GM19035 (cell line): ENCODE results near the gene ENAH.
"Not testable (repeated sequence)": the region's sequence is repeated elsewhere in the genome, so short reads cannot be mapped to it uniquely, and the experiment has no call there.

Experiments
- ATAC-seq: cut with Tn5 transposase; IDR thresholded peaks from one replicate; pipeline ENCODE4 v1.9.1; 2021; ENCODE audit not compliant: unreplicated experiment

ENAH gene

DNA sequence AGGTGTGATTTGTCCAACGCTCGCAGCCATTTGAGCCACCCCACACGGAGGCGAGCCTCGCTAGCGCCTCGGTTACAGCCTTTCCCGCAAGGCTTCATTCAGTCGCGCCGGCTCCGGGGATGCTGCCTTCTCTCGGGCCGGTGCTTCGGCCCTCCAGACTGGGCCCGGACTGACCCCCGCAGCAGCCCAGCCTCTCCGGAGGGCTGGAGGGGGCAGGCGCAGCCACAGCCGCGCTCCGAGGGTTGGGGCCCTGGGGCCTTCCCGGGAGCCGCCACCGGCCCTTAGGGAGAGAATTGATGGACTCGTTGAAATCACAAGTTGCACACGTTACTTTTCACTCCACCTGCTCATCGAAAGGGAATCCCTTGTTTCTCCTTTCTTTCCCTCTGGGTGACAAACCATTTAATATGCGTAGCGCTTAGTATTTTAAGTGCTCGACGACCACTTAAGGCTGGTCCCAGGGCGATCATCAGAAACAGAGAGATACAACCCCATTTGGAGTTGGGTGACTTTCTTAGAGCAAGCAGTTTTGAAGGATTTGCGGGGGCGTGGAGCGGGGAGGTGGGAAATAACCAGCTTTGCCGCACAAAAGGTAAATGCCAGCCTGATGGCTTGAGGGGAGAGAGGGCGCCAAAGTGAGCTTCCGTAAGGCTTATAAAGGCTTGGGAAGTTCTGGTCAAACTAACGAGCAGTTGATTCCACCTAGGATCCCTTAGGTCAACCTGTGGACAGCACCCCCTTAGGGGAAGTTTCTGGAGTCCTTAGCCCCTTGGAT lies 24.6 kb upstream of the ENAH start:
- ATAC-seq, result no peak

- no peak for ATAC-seq
Observed at GRCh38 chr1:225674381-225674780, 21.5 kb upstream of the ENAH start.

- no peak for ATAC-seq
Observed at GRCh38 chr1:225670806-225671733, 18.1 kb upstream of the ENAH start.

- ATAC-seq, result no peak
Observed at GRCh38 chr1:225670356-225670755, 17.4 kb upstream of the ENAH start.

DNA sequence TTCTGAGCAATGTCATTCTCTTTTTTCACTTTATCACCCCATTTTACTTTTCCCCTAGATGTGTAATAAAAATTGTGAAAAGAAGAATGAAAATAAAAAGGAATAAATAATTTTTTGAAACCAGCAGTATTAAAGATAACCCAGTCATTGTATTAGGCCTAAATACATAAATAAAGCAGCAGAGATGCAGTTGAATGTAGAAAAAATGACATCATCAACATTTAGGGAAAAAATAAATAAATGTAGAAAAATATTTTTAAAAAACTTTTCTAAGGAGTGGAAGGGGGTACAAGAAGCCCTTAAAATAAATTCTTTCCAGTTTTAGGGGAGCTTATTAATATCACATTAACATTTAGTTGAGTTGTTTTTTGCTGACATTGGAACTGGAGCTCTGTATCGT lies 15.3 kb upstream of the ENAH start:
- no peak for ATAC-seq

GRCh38 chr1:225667362-225667761 lies 14.4 kb upstream of the ENAH start:
- ATAC-seq, result no peak

DNA sequence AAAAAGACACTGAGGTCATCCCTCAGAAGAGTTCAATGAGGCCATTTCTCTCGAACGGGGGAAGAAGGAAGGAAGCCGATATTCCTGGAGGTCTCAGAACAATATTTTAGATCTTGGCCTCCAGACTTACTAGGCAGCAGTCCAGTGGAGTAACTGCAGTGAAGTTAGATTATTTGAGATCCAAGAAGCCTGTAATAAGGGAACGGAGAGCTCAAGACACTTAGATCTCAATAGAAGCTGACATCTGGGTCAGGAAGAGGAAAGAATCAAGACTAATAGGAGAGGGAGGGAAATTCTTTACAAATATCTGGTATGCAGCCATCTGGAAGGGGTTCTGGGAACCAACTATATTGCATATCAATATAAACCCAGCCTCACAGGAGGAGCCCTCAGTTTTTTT lies 13.6 kb upstream of the ENAH start:
- no peak for ATAC-seq

DNA sequence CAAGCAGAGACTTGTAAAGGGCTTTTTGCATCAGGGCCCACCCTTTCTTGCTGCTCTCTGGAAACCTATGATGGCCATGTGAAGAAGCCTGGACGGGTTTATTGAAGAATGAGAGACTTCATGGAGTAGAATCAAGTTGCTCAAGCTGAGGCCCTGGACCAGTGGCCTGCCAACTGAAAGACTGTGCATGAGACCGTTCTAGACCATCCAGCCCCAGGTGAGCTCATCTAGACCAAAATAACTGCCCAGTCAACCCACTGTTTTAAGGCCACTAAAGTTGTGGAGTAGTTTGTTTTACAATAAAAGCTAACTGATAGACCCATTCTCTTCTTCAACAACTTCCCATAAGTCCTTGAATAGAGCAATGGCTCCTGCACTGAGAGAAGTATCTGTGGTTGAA lies 11.8 kb upstream of the ENAH start:
- ATAC-seq, result no peak

- no peak for ATAC-seq
Observed at GRCh38 chr1:225662155-225662554, 9.2 kb upstream of the ENAH start.

GRCh38 chr1:225660544-225660946 lies 7.6 kb upstream of the ENAH start:
- ATAC-seq, result no peak

DNA sequence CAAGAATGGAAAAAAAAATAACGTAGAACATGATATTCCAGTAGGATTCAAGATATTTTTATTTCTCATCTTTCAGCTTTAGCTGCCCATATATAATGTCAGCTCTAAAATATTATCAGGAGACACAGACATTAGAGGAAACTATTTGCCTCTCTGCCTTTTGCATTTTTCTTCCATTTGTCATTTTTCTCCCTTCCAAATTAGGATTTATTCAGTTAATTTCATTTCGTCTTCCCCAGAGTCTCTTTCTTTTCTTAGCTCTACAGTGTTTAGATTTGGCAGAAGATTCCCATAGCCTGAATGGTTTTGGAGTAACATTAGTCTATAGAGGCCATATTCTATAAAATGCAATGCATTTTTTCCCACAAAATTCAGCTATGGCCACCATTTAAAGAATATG lies 5.1 kb upstream of the ENAH start:
- ATAC-seq, result no peak

- ATAC-seq, result no peak
Observed at GRCh38 chr1:225657462-225657989, 4.6 kb upstream of the ENAH start.

GRCh38 chr1:225656259-225656655 lies 3.3 kb upstream of the ENAH start:
- not testable (repeated sequence) for ATAC-seq

GRCh38 chr1:225655509-225656258 lies 2.8 kb upstream of the ENAH start:
- ATAC-seq, result no peak

DNA sequence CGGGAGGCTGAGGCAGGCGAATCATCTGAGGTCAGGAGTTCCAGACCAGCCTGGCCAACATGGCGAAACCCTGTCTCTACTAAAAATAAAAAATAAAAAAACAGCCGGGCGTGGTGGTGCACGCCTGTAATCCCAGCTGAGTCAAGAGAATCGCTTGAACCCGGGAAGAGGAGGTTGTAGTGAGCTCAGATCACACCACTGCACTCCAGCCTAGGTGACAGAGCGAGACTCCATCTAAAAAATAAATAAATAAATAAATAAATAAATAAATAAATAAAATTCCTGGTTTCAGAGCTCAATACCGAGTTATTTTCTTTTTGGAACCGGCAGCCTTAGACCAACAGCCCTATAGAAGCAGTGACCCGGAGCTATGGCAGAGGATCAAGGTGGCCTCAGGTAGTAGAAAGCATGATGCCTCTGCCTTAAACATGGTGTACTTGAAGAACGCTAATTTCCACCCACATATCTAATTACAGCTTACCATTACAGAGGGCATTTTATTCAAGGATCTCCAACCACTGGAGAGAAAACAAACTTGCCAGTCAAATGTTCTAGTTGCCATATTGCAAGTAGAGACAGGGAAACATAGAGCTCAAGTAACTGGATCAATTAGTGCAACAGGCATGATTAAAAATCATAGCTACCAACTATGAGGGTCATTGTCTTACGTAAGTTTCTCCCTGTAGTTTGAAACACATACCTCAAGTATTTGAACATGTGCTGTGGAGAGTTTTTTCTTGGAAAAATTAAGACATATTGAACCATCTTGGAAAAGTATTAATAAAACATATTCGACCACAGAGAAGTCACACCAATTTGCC lies 2.0 kb upstream of the ENAH start:
- ATAC-seq, result no peak

GRCh38 chr1:225654277-225654597 lies 1.3 kb upstream of the ENAH start:
- no peak for ATAC-seq

GRCh38 chr1:225653463-225654276 lies 747 bp upstream of the ENAH start:
- ATAC-seq, result peak; percentile 45

DNA sequence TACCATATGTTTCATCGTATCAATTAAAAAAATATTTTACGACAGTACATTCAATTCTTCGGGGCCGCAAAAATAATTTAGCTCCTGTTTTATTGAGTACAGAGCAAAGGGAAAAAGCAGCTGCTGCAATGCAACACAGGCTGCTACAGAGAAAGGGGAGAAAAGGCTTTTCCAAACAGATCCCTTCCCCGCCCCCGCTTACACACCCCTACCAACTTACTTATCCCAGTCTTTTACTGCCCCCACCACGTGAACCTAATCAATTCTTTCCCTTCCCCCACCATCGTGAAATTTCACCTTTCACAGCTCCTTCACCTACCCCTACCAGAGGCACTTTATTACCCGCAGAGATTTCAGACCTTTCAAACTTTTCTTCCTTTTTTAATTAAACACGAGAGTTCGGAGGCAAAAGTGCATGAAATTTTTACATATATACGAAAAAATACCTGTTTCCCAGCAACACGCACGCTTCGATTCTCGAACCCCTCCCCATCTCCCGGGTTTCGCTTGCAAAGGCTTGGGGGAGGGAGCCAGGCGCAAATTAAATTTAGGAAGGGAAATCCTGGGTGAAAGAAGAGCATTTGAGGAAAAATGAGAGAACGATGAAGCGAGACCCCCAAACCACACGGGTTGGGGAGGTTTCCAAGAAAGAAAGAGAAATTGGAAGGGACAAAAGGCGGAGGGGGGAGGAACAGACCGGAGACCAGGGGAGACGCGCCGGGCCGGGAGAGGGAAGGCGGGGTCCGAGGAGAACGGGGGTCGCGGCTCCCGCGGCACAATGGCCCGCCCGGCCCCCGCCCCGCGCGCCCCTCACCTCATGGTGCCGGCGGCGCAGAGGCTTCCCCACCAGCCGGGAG lies 823 bp downstream of the ENAH start:
- ATAC-seq, result no peak

GRCh38 chr1:225651376-225651871 lies 1.5 kb downstream of the ENAH start:
- ATAC-seq, result no peak
